ENCODE measurements around the gene CNOT3.
"Not testable (repeated sequence)": the region's sequence is repeated elsewhere in the genome, so short reads cannot be mapped to it uniquely, and the experiment has no call there.

The CNOT3 gene

GRCh38 chr19:54137699-54138488, at the start of gene CNOT3:
Gene CNOT3 (plus strand): TSS chr19:54137762. CDS start chr19:54142979, 5,217 bp downstream.
- DNase-seq = no peak

DNA sequence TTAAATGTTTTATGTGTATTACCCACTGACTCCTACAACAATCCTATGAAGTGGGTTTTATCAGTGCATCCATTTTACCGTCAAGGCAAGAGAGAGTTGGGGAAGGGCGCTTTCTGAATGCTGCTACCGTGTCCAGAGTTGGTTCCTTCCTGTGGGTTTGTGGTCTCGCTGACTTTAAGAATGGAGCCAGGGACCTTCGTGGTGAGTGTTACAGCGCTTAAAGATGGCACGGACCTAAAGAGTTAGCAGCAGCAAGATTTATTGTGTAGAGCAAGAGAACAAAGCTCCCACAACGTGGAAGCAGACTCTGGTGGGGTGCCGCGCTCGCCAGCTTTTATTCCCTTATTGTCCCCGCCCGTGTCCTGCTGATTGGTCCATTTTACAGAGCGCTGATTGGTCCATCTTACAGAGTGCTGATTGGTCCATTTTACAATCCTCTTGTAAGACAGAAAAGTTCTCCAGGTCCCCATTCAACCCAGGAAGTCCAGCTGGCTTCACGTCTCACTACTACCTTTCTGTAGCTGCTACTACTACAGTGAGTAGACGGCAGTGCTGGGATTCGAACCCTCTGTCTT, 43.0 kb upstream of the CNOT3 start:
- DNase-seq = no peak

DNA sequence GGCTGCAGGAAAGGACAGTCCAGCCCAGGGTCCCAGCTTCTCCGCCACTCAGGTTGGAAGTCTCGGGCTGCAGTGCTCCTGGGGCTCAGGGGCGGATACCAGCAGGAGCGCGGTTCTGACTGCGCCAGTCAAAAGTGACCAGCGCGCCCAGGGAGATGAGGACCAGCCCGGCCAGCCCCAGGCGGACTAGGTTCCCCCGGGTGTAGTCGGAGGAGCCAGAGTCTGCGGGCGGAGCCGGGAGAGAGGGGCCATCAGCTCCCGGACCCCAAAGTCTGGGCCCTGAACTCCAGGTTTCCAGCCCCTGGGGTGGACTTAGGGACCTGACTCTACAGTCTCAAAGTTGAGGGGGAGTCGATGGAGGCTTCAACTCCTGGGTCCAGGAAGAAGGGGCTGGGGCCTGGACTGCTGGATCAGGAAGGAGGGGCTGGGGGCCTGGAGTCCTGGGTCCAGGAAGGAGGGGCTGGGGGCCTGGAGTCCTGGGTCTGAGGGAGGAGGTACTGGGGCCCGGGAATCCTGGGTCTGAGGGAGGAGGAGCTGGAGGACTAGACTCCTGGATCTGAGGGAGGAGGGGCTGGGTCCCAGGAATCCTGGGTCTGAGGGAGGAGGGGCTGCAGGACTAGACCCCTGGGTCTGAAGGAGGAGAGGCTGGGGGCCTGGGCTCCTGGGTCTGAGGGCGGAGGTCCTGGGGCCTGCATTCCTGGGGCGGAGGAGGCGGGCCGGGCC, 42.3 kb upstream of the CNOT3 start:
- no peak for DNase-seq

DNA sequence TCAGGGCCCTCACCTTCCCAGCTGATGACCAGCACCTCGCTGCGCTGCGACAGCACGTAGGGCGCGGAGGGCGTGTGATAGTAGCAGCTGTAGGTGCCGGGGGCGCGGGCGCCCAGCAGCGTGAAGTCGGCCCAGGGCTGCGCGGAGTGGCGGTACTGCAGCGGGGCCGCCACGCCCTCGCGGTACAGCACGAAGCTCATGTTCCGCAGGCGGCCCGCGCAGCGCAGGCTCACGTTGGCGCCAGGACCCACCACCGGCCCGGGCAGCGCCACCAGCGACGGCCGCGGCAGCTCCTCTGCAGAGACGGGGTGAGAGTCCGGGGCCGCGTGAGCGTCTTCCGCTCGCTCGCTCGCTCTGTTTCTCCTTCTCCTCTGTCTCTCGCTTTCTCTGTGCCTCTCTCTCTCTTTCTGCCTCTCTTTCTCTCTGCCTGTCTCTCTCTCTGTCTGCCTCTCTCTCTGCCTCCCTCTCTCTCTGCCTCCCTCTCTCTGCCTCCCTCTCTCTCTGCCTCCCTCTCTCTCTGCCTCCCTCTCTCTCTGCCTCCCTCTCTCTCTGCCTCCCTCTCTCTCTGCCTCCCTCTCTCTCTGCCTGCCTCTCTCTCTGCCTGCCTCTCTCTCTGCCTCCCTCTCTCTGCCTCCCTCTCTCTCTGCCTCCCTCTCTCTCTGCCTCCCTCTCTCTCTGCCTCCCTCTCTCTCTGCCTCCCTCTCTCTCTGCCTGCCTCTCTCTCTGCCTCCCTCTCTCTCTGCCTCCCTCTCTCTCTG, 41.5 kb upstream of the CNOT3 start:
- DNase-seq = not testable (repeated sequence)

DNA sequence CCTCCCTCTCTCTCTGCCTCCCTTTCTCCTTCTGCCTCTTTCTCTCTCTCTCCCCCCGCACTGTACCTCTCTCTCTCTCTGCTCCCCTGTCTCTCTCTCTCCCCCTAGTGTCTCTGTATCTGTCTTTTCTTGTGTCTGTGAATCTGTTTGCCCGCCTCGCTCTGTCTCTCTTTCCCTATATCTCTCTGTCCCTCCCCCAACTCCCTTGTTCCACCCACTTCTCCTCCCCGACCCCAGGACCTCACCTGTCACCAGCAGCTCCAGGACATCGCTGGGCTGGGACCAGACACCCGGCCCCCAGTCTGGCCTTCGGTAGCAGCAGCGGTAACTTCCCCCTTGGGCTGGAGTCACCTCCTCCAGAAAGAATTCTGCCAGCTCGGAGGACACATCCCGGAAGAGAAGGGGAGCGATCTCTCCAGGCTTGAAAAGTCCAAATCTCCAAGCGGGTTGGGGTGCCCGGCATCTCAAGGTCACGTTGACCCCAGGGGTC, 40.9 kb upstream of the CNOT3 start:
- no peak for DNase-seq

DNA sequence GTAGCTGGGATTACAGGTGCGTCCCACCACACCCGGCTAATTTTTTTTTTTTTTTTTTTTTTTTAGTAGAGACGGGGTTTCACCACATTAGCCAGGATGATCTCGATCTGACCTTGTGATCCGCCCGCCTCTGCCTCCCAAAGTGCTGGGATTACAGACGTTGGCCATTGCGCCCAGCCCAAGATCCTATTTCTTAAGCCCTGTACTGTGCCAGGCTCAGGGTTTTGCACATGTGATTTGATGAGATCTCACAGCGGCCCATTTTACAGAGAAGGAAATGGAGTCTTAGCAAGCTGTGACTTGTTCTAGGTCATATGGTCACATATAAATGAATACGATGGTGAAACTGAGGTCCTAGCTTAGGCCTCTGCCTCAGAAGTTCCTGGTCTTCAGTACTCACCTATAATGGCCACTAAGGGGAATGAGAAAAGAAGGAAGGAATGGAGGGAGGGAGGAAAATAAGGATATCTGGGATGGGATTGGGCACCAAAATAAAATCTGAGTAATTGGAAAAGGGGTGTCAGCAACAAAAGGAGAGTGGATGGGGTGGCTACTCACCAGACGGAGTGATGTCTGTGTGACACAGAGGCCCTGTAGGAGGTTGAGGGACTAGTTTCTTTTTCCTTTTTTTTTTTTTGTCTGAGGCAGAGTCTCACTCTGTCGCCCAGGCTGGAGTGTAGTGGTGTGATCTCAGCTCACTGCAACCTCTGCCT, 38.2 kb upstream of the CNOT3 start:
- no peak for DNase-seq

DNA sequence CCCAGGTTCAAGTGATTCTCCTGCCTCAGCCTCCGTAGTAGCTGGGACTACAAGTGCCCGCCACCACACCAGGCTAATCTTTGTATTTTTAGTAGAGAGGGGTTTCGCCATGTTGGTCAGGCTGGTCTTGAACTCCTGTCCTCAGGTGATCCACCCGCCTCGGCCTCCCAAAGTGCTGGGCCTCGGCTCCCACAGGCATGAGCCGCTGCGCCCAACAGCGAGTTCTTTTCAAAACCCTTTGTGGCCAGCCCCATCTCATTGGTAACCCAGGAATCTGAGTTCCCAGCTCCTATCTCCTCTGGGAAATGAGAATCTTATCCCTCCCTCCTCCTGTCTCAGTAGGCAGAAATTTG, 37.7 kb upstream of the CNOT3 start:
- not testable (repeated sequence) for DNase-seq

GRCh38 chr19:54100561-54100960, 37.0 kb upstream of the CNOT3 start, which contains the start of gene OSCAR:
Gene OSCAR (minus strand): TSS chr19:54100803. CDS start chr19:54100792, 11 bp downstream.
- DNase-seq = no peak

- peak; percentile 94 for DNase-seq
Measured at GRCh38 chr19:54102421-54103169, 35.0 kb upstream of the CNOT3 start, which contains the start of gene NDUFA3. Gene NDUFA3 (plus strand): TSS chr19:54102855. CDS start chr19:54102879, 24 bp downstream.

DNA sequence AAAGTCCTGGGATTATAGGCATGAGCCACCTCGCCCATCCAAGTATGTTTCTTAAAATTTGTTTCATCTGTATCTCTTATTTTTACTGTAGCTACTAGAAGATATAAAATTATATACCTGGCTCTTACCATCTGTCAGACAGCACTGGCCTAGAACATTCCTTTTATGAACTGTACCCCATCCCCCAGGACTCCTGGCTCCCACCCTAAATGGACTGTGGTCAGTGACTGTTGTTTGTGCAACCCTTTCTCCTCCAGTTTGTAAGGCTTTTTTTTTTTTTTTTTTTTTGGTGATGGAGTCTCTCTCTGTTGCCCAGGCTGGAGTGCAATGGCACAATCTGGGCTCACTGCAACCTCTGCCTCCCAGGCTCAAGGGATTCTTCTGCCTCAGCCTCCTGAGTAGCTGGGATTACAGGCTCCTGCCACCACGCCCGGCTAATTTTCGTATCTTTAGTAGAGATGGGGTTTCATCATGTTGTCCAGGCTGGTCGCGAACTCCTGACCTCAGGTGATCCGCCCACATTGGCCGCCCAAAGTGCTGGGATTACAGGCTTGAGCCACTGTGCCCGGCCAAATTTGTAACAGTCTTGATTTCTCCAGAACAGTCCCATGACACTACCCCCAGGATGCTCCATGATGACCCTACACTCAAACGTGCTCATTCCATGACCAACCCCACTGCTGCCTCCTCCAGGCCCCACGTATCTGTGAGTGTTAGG, 32.4 kb upstream of the CNOT3 start:
- no peak for DNase-seq

DNA sequence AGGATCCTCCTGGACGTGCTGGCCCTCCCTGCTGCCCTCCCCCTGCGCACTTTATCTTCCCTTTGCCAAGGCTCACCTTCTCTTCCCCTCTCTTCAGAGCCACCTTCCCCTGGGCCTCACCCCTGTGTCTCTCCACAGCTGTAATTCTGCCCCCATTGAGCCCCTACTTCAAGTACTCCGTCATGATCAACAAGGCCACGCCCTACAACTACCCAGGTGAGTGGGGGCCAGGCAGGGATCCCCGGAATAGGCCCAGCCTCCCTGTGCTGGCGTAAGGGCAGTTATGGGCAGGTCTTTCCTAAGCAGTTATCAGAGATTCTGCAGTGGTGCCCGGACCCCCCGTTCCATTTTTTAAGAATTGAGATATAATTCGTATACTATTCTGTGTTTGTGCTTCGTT, 31.8 kb upstream of the CNOT3 start:
- no peak for DNase-seq

- no peak for DNase-seq
Measured at GRCh38 chr19:54106716-54107115, 30.8 kb upstream of the CNOT3 start.

GRCh38 chr19:54107876-54108490, 29.6 kb upstream of the CNOT3 start:
- DNase-seq = no peak

DNA sequence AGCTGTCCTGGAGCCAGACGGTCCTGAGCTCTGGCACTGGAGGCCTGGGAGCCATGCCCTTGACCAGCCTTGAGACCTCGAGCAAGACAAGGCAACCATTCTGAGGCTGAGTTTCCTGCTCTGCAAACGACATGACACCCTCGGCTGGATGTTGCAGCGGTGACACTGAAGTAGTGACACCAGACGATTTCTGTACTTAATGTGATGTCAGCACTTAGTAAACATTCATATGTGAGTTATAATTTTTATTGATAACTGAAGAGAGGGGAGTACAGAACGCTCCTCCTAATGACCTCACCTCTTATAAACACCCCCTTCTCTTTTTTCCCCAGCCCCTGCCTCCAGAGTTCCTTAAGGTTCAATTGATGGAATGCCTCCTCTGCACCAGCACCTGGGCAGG, 29.1 kb upstream of the CNOT3 start:
- no peak for DNase-seq

GRCh38 chr19:54109651-54110050, 27.9 kb upstream of the CNOT3 start:
- DNase-seq = no peak

DNA sequence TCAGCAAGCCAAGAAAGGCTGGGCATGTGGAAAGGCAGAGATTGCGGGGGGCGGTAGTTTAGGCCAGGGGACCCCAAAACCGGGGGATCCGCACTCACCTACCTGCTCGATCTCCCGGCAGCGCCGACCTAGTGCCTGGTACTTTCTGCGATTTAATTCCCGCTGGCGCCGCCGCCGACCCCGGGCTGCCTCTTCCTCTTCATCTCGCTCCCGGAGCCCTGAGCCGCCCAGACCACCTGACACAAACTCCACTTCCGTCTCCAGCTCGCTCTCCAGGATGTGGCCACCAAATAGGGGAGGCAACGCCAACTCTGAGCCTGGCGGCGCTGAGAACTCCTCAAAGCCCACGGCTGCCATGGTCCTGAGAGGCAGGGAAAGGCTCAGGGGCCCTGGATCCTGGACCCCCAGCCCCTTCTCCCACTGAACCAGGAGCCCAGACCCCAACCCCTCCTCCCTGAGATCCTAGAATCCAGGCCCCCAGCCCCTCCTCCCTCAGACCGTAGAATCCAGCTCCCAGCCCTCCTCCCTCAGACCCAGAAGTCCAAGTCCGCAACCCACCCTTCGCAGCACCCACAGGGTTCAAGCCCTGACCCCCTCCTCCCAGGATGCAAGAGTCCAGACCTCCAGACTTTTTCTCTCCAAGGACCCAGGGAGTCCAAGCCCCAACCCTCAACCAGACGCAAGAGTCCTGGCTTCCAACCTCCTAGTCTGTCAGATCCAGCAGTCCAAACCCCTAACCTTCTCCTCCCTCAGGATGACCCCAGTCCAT, 23.0 kb upstream of the CNOT3 start:
- DNase-seq = no peak

GRCh38 chr19:54115109-54116063, 22.2 kb upstream of the CNOT3 start, which contains the start of the genes PRPF31 and TFPT:
Gene PRPF31 (plus strand): TSS chr19:54115754. CDS start chr19:54118279, 2,525 bp downstream.
Gene TFPT (minus strand): TSS chr19:54115657. CDS start chr19:54115269, 388 bp downstream.
- peak; percentile 94 for DNase-seq

DNA sequence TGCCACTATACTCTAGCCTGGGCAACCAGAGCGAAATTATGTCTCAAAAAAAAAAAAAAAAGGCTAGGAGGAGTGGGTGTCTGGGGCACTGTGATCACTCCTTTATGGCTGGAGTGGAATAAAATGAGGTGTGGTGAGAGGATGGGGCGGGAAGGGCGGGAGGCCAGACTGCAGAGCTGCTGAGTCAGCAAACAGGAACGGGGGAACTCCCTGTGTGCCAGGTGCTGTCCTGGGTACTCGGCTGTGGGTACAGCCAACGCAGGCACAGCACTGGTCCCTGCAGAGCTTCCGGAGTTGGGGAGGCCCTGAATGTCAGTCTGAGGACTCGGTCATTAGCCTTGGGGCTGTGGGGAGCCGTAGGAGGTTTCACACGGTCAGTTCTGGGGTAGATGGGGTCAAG, 16.3 kb upstream of the CNOT3 start:
- DNase-seq = no peak
